ENCODE measurements around the gene FAM161A.

DNA sequence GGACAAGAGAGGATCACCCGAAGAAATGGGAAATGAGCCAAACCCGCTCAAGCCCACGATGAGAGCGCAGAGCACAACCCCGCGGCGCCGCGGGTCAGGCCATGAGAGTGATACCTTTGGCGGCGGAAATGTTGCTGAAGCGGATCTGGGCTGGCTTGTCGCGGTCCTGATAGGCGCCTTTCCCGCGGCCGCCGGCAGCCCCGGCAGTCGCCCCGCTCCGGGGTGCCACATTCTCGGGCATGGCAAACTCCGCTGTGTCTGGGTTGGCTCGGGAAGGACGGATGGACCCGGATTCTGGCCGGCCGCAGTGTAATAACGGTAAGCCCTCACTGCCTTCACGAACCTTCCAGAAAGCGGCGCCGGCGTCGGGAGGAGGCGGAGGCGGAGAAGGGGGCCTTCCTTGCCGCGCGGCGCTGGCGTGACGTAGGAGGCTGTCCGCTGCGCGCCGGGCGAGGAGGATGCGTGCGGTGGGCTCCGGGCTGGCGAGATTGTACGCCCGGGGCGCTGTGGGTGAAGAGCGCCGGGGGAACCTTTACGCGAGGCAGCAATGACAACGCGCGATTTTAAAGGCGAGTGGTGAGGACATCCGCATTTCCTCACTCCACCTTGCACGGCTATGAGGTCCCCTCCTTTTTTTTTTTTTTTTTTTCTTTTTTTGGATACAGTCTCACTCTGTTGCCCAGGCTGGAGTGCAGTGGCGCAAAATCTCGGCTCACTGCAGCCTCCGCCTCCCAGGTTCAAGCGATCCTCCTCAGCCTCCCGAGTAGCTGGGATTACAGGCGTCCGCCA is 34.6 kb upstream of the FAM161A start, which contains the start of gene CCT4:
- TF ChIP-seq, protein P1, sequence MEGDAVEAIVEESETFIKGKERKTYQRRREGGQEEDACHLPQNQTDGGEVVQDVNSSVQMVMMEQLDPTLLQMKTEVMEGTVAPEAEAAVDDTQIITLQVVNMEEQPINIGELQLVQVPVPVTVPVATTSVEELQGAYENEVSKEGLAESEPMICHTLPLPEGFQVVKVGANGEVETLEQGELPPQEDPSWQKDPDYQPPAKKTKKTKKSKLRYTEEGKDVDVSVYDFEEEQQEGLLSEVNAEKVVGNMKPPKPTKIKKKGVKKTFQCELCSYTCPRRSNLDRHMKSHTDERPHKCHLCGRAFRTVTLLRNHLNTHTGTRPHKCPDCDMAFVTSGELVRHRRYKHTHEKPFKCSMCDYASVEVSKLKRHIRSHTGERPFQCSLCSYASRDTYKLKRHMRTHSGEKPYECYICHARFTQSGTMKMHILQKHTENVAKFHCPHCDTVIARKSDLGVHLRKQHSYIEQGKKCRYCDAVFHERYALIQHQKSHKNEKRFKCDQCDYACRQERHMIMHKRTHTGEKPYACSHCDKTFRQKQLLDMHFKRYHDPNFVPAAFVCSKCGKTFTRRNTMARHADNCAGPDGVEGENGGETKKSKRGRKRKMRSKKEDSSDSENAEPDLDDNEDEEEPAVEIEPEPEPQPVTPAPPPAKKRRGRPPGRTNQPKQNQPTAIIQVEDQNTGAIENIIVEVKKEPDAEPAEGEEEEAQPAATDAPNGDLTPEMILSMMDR (conservative IDR thresholded peaks at IDR 0.05; ENCODE audit: low read depth, low read length), result no peak
- no peak for TF ChIP-seq EZH2 (IDR thresholded peaks at IDR 0.05; ENCODE audit: borderline replicate concordance, low read depth, low read length, poor library complexity, severe bottlenecking)
